HEK293 (cell line): ENCODE results near the gene PAFAH1B2.

Experiments used
- GLIS2 ChIP-seq: fragments of 450-650 bp; formaldehyde crosslinking; IDR thresholded peaks from 2 replicates; pipeline ENCODE4 v1.5.1; 2016; ENCODE audit warnings: missing biosample characterization, missing genetic modification characterization
- KLF10 ChIP-seq: fragments of 450-650 bp; IDR thresholded peaks from 2 replicates; pipeline ENCODE4 v1.5.1; 2018; ENCODE audit warnings: missing biosample characterization, mild to moderate bottlenecking, missing genetic modification characterization
- KLF9 ChIP-seq: fragments of 450-650 bp; formaldehyde crosslinking; IDR thresholded peaks from 2 replicates; pipeline ENCODE4 v1.5.1; 2016; ENCODE audit warnings: missing biosample characterization, missing genetic modification characterization, low read depth
- ZBTB1 ChIP-seq: fragments of 450-650 bp; formaldehyde crosslinking; IDR thresholded peaks from 2 replicates; pipeline ENCODE4 v1.5.1; 2016; ENCODE audit warnings: missing biosample characterization, missing genetic modification characterization
- ZBTB8A ChIP-seq: fragments of 450-650 bp; formaldehyde crosslinking; IDR thresholded peaks from 2 replicates; pipeline ENCODE4 v1.5.1; 2016; ENCODE audit warnings: missing biosample characterization, missing genetic modification characterization
- ZIC2 ChIP-seq: fragments of 450-650 bp; formaldehyde crosslinking; IDR thresholded peaks from 2 replicates; pipeline ENCODE4 v1.5.1; 2016; ENCODE audit warnings: missing biosample characterization, missing genetic modification characterization
- ZNF266 ChIP-seq: fragments of 450-650 bp; formaldehyde crosslinking; IDR thresholded peaks from 2 replicates; pipeline ENCODE4 v1.5.1; 2016; ENCODE audit warnings: missing biosample characterization, missing genetic modification characterization, low read depth
- ZNF311 ChIP-seq: fragments of 450-650 bp; formaldehyde crosslinking; IDR thresholded peaks from 2 replicates; pipeline ENCODE4 v1.5.1; 2017; ENCODE audit warnings: missing biosample characterization, missing genetic modification characterization, borderline replicate concordance
- ZNF423 ChIP-seq: fragments of 450-650 bp; formaldehyde crosslinking; IDR thresholded peaks from 2 replicates; pipeline ENCODE4 v1.5.1; 2016; ENCODE audit warnings: missing biosample characterization, missing genetic modification characterization
- ZNF561 ChIP-seq: fragments of 450-650 bp; IDR thresholded peaks from 2 replicates; pipeline ENCODE4 v1.5.1; 2018; ENCODE audit warnings: missing biosample characterization, missing genetic modification characterization, borderline replicate concordance
- ZNF626 ChIP-seq: fragments of 450-650 bp; sonication (Bioruptor Pico); formaldehyde crosslinking; IDR thresholded peaks from 2 replicates; pipeline ENCODE4 v1.5.1; 2018; ENCODE audit warnings: missing biosample characterization, missing genetic modification characterization, inconsistent platforms
- ZNF629 ChIP-seq: fragments of 450-650 bp; formaldehyde crosslinking; IDR thresholded peaks from 2 replicates; pipeline ENCODE4 v1.5.1; 2017; ENCODE audit warnings: missing biosample characterization, missing genetic modification characterization
- ZNF677 ChIP-seq: fragments of 450-650 bp; IDR thresholded peaks from 2 replicates; pipeline ENCODE4 v1.5.0; 2018; ENCODE audit warnings: missing biosample characterization, mild to moderate bottlenecking, missing genetic modification characterization, moderate library complexity
- TF ChIP-seq, protein P1 (sequence below): fragments of 450-650 bp; formaldehyde crosslinking; IDR thresholded peaks from 2 replicates; pipeline ENCODE4 v1.5.1; 2016; ENCODE audit warnings: missing biosample characterization, missing genetic modification characterization
- TF ChIP-seq, protein P2 (sequence below): fragments of 450-650 bp; formaldehyde crosslinking; IDR thresholded peaks from 2 replicates; pipeline ENCODE4 v1.5.1; 2017; ENCODE audit warnings: missing biosample characterization, missing genetic modification characterization
- TF ChIP-seq, protein P3 (sequence below): fragments of 450-650 bp; formaldehyde crosslinking; IDR thresholded peaks from 2 replicates; pipeline ENCODE4 v1.5.1; 2016; ENCODE audit warnings: missing biosample characterization, missing genetic modification characterization
- TF ChIP-seq, protein P4 (sequence below): fragments of 450-650 bp; formaldehyde crosslinking; IDR thresholded peaks from 2 replicates; pipeline ENCODE4; 2016; ENCODE audit warnings: missing biosample characterization, missing genetic modification characterization
- TF ChIP-seq, protein P5 (sequence below): fragments of 450-650 bp; formaldehyde crosslinking; IDR thresholded peaks from 2 replicates; pipeline ENCODE4 v1.5.1; 2016; ENCODE audit warnings: missing biosample characterization, missing genetic modification characterization
- TF ChIP-seq, protein P6 (sequence below): fragments of 450-650 bp; IDR thresholded peaks from 2 replicates; pipeline ENCODE4 v1.5.1; 2018; ENCODE audit warnings: missing biosample characterization, mild to moderate bottlenecking, missing genetic modification characterization
- TF ChIP-seq, protein P7 (sequence below): IDR thresholded peaks from 2 replicates; pipeline ENCODE4 v1.6.1; 2011; ENCODE audit warnings: mild to moderate bottlenecking, low read depth, low read length, borderline replicate concordance
- TF ChIP-seq, protein P8 (sequence below): fragments of 450-650 bp; formaldehyde crosslinking; IDR thresholded peaks from 2 replicates; pipeline ENCODE4 v1.5.1; 2017; ENCODE audit warnings: missing biosample characterization, missing genetic modification characterization
- TF ChIP-seq, protein P9 (sequence below): fragments of 450-650 bp; formaldehyde crosslinking; IDR thresholded peaks from 2 replicates; pipeline ENCODE4 v1.5.1; 2016; ENCODE audit warnings: missing biosample characterization, missing genetic modification characterization

Gene PAFAH1B2

DNA sequence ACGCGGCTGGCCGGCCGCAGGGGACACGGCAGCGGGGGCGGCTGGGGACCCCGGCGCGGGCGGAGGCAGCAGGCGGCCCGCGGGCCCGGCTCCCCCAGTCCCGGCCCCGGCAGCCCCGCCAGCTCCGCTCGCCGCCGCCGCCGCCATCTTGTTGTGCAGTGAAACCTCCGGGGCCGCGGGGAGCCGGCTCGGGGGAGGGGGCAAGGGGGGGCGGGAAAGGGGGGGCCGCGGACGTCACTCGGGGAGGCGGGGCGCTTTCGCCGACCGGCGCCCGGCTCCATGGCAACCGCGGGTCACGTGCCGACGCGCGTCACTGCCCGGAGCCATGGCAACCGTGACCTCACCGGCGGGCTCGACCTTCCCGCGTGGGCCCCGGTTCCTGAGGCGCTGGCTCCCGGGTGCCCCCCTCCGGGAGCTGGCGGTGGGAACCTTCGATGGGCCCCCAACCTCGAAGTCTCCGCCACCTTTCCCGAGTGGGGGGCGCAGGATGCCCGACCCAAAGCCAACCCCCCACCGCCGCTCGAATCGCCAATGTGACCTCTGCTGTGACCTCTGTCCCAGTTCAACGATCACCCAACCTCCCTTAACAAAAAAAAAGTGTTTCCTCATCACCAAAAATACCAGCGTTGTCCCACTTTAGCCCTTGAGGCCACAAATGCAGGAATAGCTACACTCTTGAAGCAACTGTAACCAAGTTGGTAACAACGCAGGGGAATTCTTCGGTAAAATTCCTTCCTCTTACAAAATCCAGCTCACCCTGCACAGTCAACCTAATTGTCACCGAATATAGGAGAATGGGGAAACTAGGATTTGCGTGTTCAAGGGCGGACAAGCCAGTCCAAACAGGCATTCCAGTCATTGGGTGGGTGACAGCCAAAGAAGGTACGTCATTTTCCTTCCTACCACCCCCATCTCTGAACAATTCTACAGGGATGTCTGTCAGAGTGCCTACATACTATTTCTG is 45.5 kb upstream of the PAFAH1B2 start, which contains the start of gene SIK3 (continued):
- TF ChIP-seq, protein P1, sequence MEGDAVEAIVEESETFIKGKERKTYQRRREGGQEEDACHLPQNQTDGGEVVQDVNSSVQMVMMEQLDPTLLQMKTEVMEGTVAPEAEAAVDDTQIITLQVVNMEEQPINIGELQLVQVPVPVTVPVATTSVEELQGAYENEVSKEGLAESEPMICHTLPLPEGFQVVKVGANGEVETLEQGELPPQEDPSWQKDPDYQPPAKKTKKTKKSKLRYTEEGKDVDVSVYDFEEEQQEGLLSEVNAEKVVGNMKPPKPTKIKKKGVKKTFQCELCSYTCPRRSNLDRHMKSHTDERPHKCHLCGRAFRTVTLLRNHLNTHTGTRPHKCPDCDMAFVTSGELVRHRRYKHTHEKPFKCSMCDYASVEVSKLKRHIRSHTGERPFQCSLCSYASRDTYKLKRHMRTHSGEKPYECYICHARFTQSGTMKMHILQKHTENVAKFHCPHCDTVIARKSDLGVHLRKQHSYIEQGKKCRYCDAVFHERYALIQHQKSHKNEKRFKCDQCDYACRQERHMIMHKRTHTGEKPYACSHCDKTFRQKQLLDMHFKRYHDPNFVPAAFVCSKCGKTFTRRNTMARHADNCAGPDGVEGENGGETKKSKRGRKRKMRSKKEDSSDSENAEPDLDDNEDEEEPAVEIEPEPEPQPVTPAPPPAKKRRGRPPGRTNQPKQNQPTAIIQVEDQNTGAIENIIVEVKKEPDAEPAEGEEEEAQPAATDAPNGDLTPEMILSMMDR (tag by site-specific recombination), result peak; percentile 75
- peak; percentile 65 for TF ChIP-seq ZBTB8A (tag by site-specific recombination)
- no peak for TF ChIP-seq ZNF311 (tag by site-specific recombination)
- TF ChIP-seq ZNF561, result peak; percentile 26; the same call in 1 of the 2 replicates
- TF ChIP-seq KLF10 (tag by site-specific recombination), result peak; percentile 82
- TF ChIP-seq, protein P2, sequence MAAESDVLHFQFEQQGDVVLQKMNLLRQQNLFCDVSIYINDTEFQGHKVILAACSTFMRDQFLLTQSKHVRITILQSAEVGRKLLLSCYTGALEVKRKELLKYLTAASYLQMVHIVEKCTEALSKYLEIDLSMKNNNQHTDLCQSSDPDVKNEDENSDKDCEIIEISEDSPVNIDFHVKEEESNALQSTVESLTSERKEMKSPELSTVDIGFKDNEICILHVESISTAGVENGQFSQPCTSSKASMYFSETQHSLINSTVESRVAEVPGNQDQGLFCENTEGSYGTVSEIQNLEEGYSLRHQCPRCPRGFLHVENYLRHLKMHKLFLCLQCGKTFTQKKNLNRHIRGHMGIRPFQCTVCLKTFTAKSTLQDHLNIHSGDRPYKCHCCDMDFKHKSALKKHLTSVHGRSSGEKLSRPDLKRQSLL (tag by site-specific recombination), result peak; percentile 26; the same call in 1 of the 2 replicates
- no peak for TF ChIP-seq ZNF423 (tag by site-specific recombination)
- no peak for TF ChIP-seq ZBTB1 (tag by site-specific recombination)
- TF ChIP-seq ZIC2 (tag by site-specific recombination), result peak; percentile 41; the same call in 1 of the 2 replicates
- TF ChIP-seq, protein P3, sequence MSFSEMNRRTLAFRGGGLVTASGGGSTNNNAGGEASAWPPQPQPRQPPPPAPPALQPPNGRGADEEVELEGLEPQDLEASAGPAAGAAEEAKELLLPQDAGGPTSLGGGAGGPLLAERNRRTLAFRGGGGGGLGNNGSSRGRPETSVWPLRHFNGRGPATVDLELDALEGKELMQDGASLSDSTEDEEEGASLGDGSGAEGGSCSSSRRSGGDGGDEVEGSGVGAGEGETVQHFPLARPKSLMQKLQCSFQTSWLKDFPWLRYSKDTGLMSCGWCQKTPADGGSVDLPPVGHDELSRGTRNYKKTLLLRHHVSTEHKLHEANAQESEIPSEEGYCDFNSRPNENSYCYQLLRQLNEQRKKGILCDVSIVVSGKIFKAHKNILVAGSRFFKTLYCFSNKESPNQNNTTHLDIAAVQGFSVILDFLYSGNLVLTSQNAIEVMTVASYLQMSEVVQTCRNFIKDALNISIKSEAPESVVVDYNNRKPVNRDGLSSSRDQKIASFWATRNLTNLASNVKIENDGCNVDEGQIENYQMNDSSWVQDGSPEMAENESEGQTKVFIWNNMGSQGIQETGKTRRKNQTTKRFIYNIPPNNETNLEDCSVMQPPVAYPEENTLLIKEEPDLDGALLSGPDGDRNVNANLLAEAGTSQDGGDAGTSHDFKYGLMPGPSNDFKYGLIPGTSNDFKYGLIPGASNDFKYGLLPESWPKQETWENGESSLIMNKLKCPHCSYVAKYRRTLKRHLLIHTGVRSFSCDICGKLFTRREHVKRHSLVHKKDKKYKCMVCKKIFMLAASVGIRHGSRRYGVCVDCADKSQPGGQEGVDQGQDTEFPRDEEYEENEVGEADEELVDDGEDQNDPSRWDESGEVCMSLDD (tag by site-specific recombination), result peak; percentile 67; the same call in 1 of the 2 replicates
- peak; percentile 85 for TF ChIP-seq GLIS2 (tag by site-specific recombination)
- TF ChIP-seq ZNF626 (tag by site-specific recombination), result no peak
- peak; percentile 18; the same call in 1 of the 2 replicates for TF ChIP-seq KLF9
- TF ChIP-seq, protein P4, sequence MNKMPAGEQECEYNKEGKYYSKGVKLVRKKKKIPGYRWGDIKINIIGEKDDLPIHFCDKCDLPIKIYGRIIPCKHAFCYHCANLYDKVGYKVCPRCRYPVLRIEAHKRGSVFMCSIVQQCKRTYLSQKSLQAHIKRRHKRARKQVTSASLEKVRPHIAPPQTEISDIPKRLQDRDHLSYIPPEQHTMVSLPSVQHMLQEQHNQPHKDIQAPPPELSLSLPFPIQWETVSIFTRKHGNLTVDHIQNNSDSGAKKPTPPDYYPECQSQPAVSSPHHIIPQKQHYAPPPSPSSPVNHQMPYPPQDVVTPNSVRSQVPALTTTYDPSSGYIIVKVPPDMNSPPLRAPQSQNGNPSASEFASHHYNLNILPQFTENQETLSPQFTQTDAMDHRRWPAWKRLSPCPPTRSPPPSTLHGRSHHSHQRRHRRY, result no peak
- TF ChIP-seq, protein P5, sequence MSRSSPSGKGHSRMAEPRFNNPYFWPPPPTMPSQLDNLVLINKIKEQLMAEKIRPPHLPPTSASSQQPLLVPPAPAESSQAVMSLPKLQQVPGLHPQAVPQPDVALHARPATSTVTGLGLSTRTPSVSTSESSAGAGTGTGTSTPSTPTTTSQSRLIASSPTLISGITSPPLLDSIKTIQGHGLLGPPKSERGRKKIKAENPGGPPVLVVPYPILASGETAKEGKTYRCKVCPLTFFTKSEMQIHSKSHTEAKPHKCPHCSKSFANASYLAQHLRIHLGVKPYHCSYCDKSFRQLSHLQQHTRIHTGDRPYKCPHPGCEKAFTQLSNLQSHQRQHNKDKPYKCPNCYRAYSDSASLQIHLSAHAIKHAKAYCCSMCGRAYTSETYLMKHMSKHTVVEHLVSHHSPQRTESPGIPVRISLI (tag by site-specific recombination), result 0 out of 2 replicates have a peak, but pooled peaks have one; percentile 33
- TF ChIP-seq, protein P6, sequence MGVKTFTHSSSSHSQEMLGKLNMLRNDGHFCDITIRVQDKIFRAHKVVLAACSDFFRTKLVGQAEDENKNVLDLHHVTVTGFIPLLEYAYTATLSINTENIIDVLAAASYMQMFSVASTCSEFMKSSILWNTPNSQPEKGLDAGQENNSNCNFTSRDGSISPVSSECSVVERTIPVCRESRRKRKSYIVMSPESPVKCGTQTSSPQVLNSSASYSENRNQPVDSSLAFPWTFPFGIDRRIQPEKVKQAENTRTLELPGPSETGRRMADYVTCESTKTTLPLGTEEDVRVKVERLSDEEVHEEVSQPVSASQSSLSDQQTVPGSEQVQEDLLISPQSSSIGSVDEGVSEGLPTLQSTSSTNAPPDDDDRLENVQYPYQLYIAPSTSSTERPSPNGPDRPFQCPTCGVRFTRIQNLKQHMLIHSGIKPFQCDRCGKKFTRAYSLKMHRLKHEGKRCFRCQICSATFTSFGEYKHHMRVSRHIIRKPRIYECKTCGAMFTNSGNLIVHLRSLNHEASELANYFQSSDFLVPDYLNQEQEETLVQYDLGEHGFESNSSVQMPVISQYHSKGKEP (tag by site-specific recombination), result 0 out of 2 replicates have a peak, but pooled peaks have one; percentile 7
- TF ChIP-seq, protein P7, sequence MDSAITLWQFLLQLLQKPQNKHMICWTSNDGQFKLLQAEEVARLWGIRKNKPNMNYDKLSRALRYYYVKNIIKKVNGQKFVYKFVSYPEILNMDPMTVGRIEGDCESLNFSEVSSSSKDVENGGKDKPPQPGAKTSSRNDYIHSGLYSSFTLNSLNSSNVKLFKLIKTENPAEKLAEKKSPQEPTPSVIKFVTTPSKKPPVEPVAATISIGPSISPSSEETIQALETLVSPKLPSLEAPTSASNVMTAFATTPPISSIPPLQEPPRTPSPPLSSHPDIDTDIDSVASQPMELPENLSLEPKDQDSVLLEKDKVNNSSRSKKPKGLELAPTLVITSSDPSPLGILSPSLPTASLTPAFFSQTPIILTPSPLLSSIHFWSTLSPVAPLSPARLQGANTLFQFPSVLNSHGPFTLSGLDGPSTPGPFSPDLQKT, result no peak
- peak; percentile 75 for TF ChIP-seq ZNF629 (tag by site-specific recombination)
- TF ChIP-seq ZNF266, result no peak
- no peak for TF ChIP-seq ZNF677
- TF ChIP-seq, protein P8, sequence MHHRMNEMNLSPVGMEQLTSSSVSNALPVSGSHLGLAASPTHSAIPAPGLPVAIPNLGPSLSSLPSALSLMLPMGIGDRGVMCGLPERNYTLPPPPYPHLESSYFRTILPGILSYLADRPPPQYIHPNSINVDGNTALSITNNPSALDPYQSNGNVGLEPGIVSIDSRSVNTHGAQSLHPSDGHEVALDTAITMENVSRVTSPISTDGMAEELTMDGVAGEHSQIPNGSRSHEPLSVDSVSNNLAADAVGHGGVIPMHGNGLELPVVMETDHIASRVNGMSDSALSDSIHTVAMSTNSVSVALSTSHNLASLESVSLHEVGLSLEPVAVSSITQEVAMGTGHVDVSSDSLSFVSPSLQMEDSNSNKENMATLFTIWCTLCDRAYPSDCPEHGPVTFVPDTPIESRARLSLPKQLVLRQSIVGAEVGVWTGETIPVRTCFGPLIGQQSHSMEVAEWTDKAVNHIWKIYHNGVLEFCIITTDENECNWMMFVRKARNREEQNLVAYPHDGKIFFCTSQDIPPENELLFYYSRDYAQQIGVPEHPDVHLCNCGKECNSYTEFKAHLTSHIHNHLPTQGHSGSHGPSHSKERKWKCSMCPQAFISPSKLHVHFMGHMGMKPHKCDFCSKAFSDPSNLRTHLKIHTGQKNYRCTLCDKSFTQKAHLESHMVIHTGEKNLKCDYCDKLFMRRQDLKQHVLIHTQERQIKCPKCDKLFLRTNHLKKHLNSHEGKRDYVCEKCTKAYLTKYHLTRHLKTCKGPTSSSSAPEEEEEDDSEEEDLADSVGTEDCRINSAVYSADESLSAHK (tag by site-specific recombination), result peak; percentile 52; the same call in 1 of the 2 replicates
- TF ChIP-seq, protein P9, sequence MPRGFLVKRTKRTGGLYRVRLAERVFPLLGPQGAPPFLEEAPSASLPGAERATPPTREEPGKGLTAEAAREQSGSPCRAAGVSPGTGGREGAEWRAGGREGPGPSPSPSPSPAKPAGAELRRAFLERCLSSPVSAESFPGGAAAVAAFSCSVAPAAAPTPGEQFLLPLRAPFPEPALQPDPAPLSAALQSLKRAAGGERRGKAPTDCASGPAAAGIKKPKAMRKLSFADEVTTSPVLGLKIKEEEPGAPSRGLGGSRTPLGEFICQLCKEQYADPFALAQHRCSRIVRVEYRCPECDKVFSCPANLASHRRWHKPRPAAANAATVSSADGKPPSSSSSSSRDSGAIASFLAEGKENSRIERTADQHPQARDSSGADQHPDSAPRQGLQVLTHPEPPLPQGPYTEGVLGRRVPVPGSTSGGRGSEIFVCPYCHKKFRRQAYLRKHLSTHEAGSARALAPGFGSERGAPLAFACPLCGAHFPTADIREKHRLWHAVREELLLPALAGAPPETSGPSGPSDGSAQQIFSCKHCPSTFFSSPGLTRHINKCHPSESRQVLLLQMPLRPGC (tag by site-specific recombination), result peak; percentile 29; the same call in 1 of the 2 replicates
